ENCODE data around the gene JPT2. TPM values are rescaled to one million over a fixed set of nuclear protein-coding genes. Genes with fewer than 3 reads are reported as not detected.

JPT2 gene
- total RNA-seq, 1 donor from 2014 or later, result 72.9 TPM

- Mint-ChIP-seq H3K4me1 (ENCODE audit: low read depth, unreplicated experiment) (no peaks in the 10 kb centered on the region), H3K36me3 (ENCODE audit: unreplicated experiment) (no peaks in the 10 kb centered on the region), H3K27me3 (ENCODE audit: unreplicated experiment) (peaks cover 3% of the 10 kb centered on the region), H3K27ac (ENCODE audit: unreplicated experiment) (no peak overlapping the region), H3K9me3 (ENCODE audit: unreplicated experiment) (peaks cover 3% of the 10 kb centered on the region), H3K4me3 (ENCODE audit: unreplicated experiment) (no peak overlapping the region)
- no peak for DNase-seq
- no peak for TF ChIP-seq CTCF (IDR thresholded peaks at IDR 0.05; ENCODE audit: partially characterized antibody, unreplicated experiment)
Measured at GRCh38 chr16:1666316-1666715, 11.8 kb upstream of the JPT2 start.

- no peak for TF ChIP-seq CTCF (IDR thresholded peaks at IDR 0.05; ENCODE audit: partially characterized antibody, unreplicated experiment)
- Mint-ChIP-seq H3K9me3 (ENCODE audit: unreplicated experiment) (no peaks in the 10 kb centered on the region), H3K36me3 (ENCODE audit: unreplicated experiment) (no peaks in the 10 kb centered on the region), H3K27ac (ENCODE audit: unreplicated experiment) (no peak overlapping the region), H3K4me1 (ENCODE audit: low read depth, unreplicated experiment) (no peaks in the 10 kb centered on the region), H3K4me3 (ENCODE audit: unreplicated experiment) (no peak overlapping the region), H3K27me3 (ENCODE audit: unreplicated experiment) (peaks cover 3% of the 10 kb centered on the region)
- DNase-seq, result no peak
Measured at GRCh38 chr16:1667271-1667670, 10.8 kb upstream of the JPT2 start.

- no peaks in the 10 kb centered on the region for H3K4me1 Mint-ChIP-seq (ENCODE audit: low read depth, unreplicated experiment)
- no peaks in the 10 kb centered on the region for H3K9me3 Mint-ChIP-seq (ENCODE audit: unreplicated experiment)
- no peak overlapping the region for H3K27ac Mint-ChIP-seq (ENCODE audit: unreplicated experiment)
- no peak for DNase-seq
- H3K4me3 Mint-ChIP-seq (ENCODE audit: unreplicated experiment), result no peak overlapping the region
- no peak for TF ChIP-seq CTCF (IDR thresholded peaks at IDR 0.05; ENCODE audit: partially characterized antibody, unreplicated experiment)
- H3K36me3 Mint-ChIP-seq (ENCODE audit: unreplicated experiment), result peaks cover 3% of the 10 kb centered on the region
- peaks cover 6% of the 10 kb centered on the region for H3K27me3 Mint-ChIP-seq (ENCODE audit: unreplicated experiment)
Measured at GRCh38 chr16:1667916-1668315, 10.2 kb upstream of the JPT2 start.

GRCh38 chr16:1668612-1669319, 9.3 kb upstream of the JPT2 start:
- Mint-ChIP-seq H3K9me3 (ENCODE audit: unreplicated experiment) (peaks cover 3% of the 10 kb centered on the region), H3K36me3 (ENCODE audit: unreplicated experiment) (peaks cover 5% of the 10 kb centered on the region), H3K27me3 (ENCODE audit: unreplicated experiment) (peaks cover 6% of the 10 kb centered on the region), H3K4me3 (ENCODE audit: unreplicated experiment) (no peak overlapping the region), H3K4me1 (ENCODE audit: low read depth, unreplicated experiment) (no peaks in the 10 kb centered on the region), H3K27ac (ENCODE audit: unreplicated experiment) (no peak overlapping the region)
- no peak for TF ChIP-seq CTCF (IDR thresholded peaks at IDR 0.05; ENCODE audit: partially characterized antibody, unreplicated experiment)
- DNase-seq, result no peak

GRCh38 chr16:1669698-1670097, 8.4 kb upstream of the JPT2 start:
- no peak overlapping the region for H3K4me3 Mint-ChIP-seq (ENCODE audit: unreplicated experiment)
- DNase-seq, result no peak
- no peak overlapping the region for H3K27ac Mint-ChIP-seq (ENCODE audit: unreplicated experiment)
- peaks cover 5% of the 10 kb centered on the region for H3K36me3 Mint-ChIP-seq (ENCODE audit: unreplicated experiment)
- H3K4me1 Mint-ChIP-seq (ENCODE audit: low read depth, unreplicated experiment), result no peaks in the 10 kb centered on the region
- no peak for TF ChIP-seq CTCF (IDR thresholded peaks at IDR 0.05; ENCODE audit: partially characterized antibody, unreplicated experiment)
- H3K27me3 Mint-ChIP-seq (ENCODE audit: unreplicated experiment), result peaks cover 7% of the 10 kb centered on the region
- peaks cover 3% of the 10 kb centered on the region for H3K9me3 Mint-ChIP-seq (ENCODE audit: unreplicated experiment)

All from glutamatergic neuron (in vitro differentiated cells).